Measurements from ENCODE around the gene ZNF621. TPM values are rescaled to one million over a fixed set of nuclear protein-coding genes. Genes with fewer than 3 reads are reported as not detected.

Gene ZNF621
- total and polyA plus RNA-seq, 4 donors, result 3.3 to 11.5 (median 7.0) TPM

GRCh38 chr3:40476478-40477470 is 48.0 kb upstream of the ZNF621 start, which contains the start of gene ZNF619:
TSS of gene ZNF619 (plus strand) at chr3:40477122. CDS start at chr3:40477980, 858 bp downstream.
- Histone ChIP-seq H3K9me3 (ENCODE audit: control insufficient read depth in 4 of 4, low read length in 3 of 4) (no peaks in the 10 kb centered on the region), H3K27me3 (ENCODE audit: control insufficient read depth in 4 of 4, insufficient read depth in 4 of 4, low read length in 3 of 4) (no peaks in the 10 kb centered on the region), H3K4me3 (ENCODE audit: low read depth in 1 of 3, low read length in 3 of 3) (peak within 1 kb of the TSS; percentile 80 to 95 (median 91)), H3K9ac (ENCODE audit: low read depth in 1 of 2, low read length in 2 of 2) (peak within 1 kb of the TSS; percentile 55 to 66), H3K36me3 (ENCODE audit: control insufficient read depth in 4 of 4, insufficient read depth in 3 of 4, low read depth in 1 of 4, low read length in 3 of 4) (peaks cover under 1 to 22% (median 11%) of the 10 kb centered on the region in 4 donors), H3K4me1 (ENCODE audit: control insufficient read depth in 4 of 4, insufficient read depth in 4 of 4, low read length in 3 of 4) (peaks cover 0 to 10% (median 7%) of the 10 kb centered on the region in 4 donors), H3K27ac (ENCODE audit: low read depth in 1 of 2, low read length in 2 of 2) (peak within 1 kb of the TSS in 1 of 2 donors; percentile 68)
- TF ChIP-seq JUND (IDR thresholded peaks at IDR 0.05) (peak in 1 of 2 donors; percentile 16), RAD21 (IDR thresholded peaks at IDR 0.05) (peak; percentile 33 to 43), NR2F2 (IDR thresholded peaks at IDR 0.05) (peak; percentile 12), REST (IDR thresholded peaks at IDR 0.05) (peak; percentile 40), GABPA (IDR thresholded peaks at IDR 0.05 in 1 of 2, conservative IDR thresholded peaks at IDR 0.05 in 1 of 2) (peak in 1 of 2 donors; percentile 71), EGR1 (IDR thresholded peaks at IDR 0.05; ENCODE audit: low read depth in 2 of 2) (no peak), RXRA (IDR thresholded peaks at IDR 0.05) (peak in 1 of 2 donors; percentile 22), FOXA2 (IDR thresholded peaks at IDR 0.05) (no peak), HNF4G (IDR thresholded peaks at IDR 0.05) (no peak), FOXA1 (IDR thresholded peaks at IDR 0.05) (peak; percentile 7), MAX (IDR thresholded peaks at IDR 0.05) (peak; percentile 11), YY1 (IDR thresholded peaks at IDR 0.05) (peak; percentile 72), CTCF (IDR thresholded peaks at IDR 0.05; ENCODE audit: low read depth, low read length, missing input control) (no peak), ATF3 (IDR thresholded peaks at IDR 0.05) (no peak), SP1 (IDR thresholded peaks at IDR 0.05) (peak; percentile 8), ZBTB33 (IDR thresholded peaks at IDR 0.05) (peak; percentile 32)
- 6% methylated on average over 48 of the region's 48 CpGs for WGBS
- DNase-seq (ENCODE audit: low spot score), result peak; percentile 76
